Left kidney (tissue), 2 donors: ENCODE data around the gene ANKRD17. TPM values are rescaled to one million over a fixed set of nuclear protein-coding genes. Genes with fewer than 3 reads are reported as not detected.

Experiments
- DNase-seq: peaks from one replicate; pipeline ENCODE4 v3.0.0-alpha.2; 2013
- polyA plus RNA-seq: library from polyadenylated mRNA; unstranded; fragments of 120-200 nt; gene quantifications from one replicate; pipeline ENCODE4 v1.2.1, GENCODE V29; 2013; ENCODE audit not compliant: insufficient read length

The ANKRD17 gene
- polyA plus RNA-seq, 1 donor, result 94.3 TPM

GRCh38 chr4:73197220-73197619, 61.4 kb downstream of the ANKRD17 start:
- DNase-seq, result no peak

- no peak for DNase-seq
Measured at GRCh38 chr4:73194064-73194463, 64.5 kb downstream of the ANKRD17 start.

- no peak for DNase-seq
Measured at GRCh38 chr4:73193659-73194058, 64.9 kb downstream of the ANKRD17 start.

- DNase-seq, result no peak
Measured at GRCh38 chr4:73193155-73193554, 65.4 kb downstream of the ANKRD17 start.

- DNase-seq, result no peak
Measured at GRCh38 chr4:73189274-73189810, 69.3 kb downstream of the ANKRD17 start.

- no peak for DNase-seq
Measured at GRCh38 chr4:73187325-73187724, 71.3 kb downstream of the ANKRD17 start.

- no peak for DNase-seq
Measured at GRCh38 chr4:73185903-73186302, 72.7 kb downstream of the ANKRD17 start.

GRCh38 chr4:73181231-73181630, 77.4 kb downstream of the ANKRD17 start:
- DNase-seq, result no peak

GRCh38 chr4:73178389-73178788, 80.2 kb downstream of the ANKRD17 start:
- DNase-seq, result no peak

- DNase-seq, result no peak
Measured at GRCh38 chr4:73172161-73172560, 86.4 kb downstream of the ANKRD17 start.

- DNase-seq, result no peak
Measured at GRCh38 chr4:73170518-73171198, 87.9 kb downstream of the ANKRD17 start.

GRCh38 chr4:73166212-73166611, 92.4 kb downstream of the ANKRD17 start:
- no peak for DNase-seq

- DNase-seq, result no peak
Measured at GRCh38 chr4:73161527-73162185, 96.9 kb downstream of the ANKRD17 start.

GRCh38 chr4:73156394-73156793, 102.2 kb downstream of the ANKRD17 start:
- DNase-seq, result no peak

- DNase-seq, result no peak
Measured at GRCh38 chr4:73152893-73153292, 105.7 kb downstream of the ANKRD17 start.

GRCh38 chr4:73142995-73143547, 115.5 kb downstream of the ANKRD17 start:
- no peak for DNase-seq

GRCh38 chr4:73139991-73140390, 118.6 kb downstream of the ANKRD17 start:
- DNase-seq, result no peak

GRCh38 chr4:73139245-73139644, 119.4 kb downstream of the ANKRD17 start:
- no peak for DNase-seq

- DNase-seq, result no peak
Measured at GRCh38 chr4:73137121-73137520, 121.5 kb downstream of the ANKRD17 start.

GRCh38 chr4:73133784-73134183, 124.8 kb downstream of the ANKRD17 start:
- DNase-seq, result no peak

- no peak for DNase-seq
Measured at GRCh38 chr4:73131281-73131680, 127.3 kb downstream of the ANKRD17 start.

GRCh38 chr4:73129319-73129718, 129.3 kb downstream of the ANKRD17 start:
- DNase-seq, result no peak

GRCh38 chr4:73127839-73128453, 130.7 kb downstream of the ANKRD17 start:
- no peak for DNase-seq
